H9 (cell line): ENCODE measurements around the gene ZBTB20. TPM values are rescaled to one million over a fixed set of nuclear protein-coding genes. Genes with fewer than 3 reads are reported as not detected.

Experiments used
- DNase-seq: peaks from one replicate; pipeline ENCODE4 v3.0.0-alpha.2; 2017
- H2AFZ ChIP-seq: one replicate; pipeline ENCODE4 v1.6.1; 2013; ENCODE audit warnings: mild to moderate bottlenecking, low read length, control low read depth, moderate library complexity
- H2AK5ac ChIP-seq: 2 replicates; pipeline ENCODE4 v1.6.1; 2013; ENCODE audit warnings: low read length, control low read depth, mixed read lengths; ENCODE audit not compliant: insufficient read length
- H2BK120ac ChIP-seq: one replicate; pipeline ENCODE4 v1.6.1; 2013; ENCODE audit warnings: low read depth, mild to moderate bottlenecking, low read length, control low read depth, inconsistent platforms; ENCODE audit not compliant: poor library complexity, severe bottlenecking
- H2BK12ac ChIP-seq: 2 replicates; pipeline ENCODE4 v1.6.1; 2013; ENCODE audit warnings: low read length, control low read depth, mixed read lengths, low read depth; ENCODE audit not compliant: insufficient read length
- H2BK15ac ChIP-seq: 2 replicates; pipeline ENCODE4 v1.6.1; 2013; ENCODE audit warnings: low read depth, low read length, control low read depth
- H2BK20ac ChIP-seq: one replicate; pipeline ENCODE4 v1.6.1; 2013; ENCODE audit warnings: low read depth, mild to moderate bottlenecking, low read length, control low read depth, inconsistent platforms; ENCODE audit not compliant: poor library complexity, severe bottlenecking
- H2BK5ac ChIP-seq: 2 replicates; pipeline ENCODE4 v1.6.1; 2013; ENCODE audit warnings: low read length, control low read depth, mixed read lengths; ENCODE audit not compliant: insufficient read length
- H3K14ac ChIP-seq: 2 replicates; pipeline ENCODE4 v1.6.1; 2013; ENCODE audit warnings: low read length, control low read depth; ENCODE audit not compliant: insufficient read depth
- H3K18ac ChIP-seq: 2 replicates; pipeline ENCODE4 v1.6.1; 2013; ENCODE audit warnings: low read depth, mild to moderate bottlenecking, mixed read lengths, low read length, control low read depth; ENCODE audit not compliant: insufficient read length
- H3K23ac ChIP-seq: 2 replicates; pipeline ENCODE4 v1.6.1; 2013; ENCODE audit warnings: low read length, control low read depth, mixed read lengths, low read depth; ENCODE audit not compliant: insufficient read length
- H3K23me2 ChIP-seq: 2 replicates; pipeline ENCODE4 v1.6.1; 2013; ENCODE audit warnings: low read depth, mild to moderate bottlenecking, mixed read lengths, low read length, control low read depth; ENCODE audit not compliant: insufficient read length, poor library complexity, severe bottlenecking
- H3K27ac ChIP-seq: 2 replicates; pipeline ENCODE4 v1.5.1; 2013; ENCODE audit warnings: low read length, control low read depth, mixed read lengths, low read depth; ENCODE audit not compliant: insufficient read length
- H3K27me3 ChIP-seq: 2 replicates; pipeline ENCODE4 v1.6.1; 2013; ENCODE audit warnings: low read length, control low read depth, inconsistent platforms; ENCODE audit not compliant: insufficient read depth
- H3K4ac ChIP-seq: 2 replicates; pipeline ENCODE4 v1.6.1; 2013; ENCODE audit warnings: low read depth, mild to moderate bottlenecking, control low read depth, inconsistent platforms, low read length, moderate library complexity
- H3K4me1 ChIP-seq: 2 replicates; pipeline ENCODE4 v1.6.1; 2013; ENCODE audit warnings: low read length, control low read depth, inconsistent platforms; ENCODE audit not compliant: insufficient read depth
- H3K4me2 ChIP-seq: 2 replicates; pipeline ENCODE4 v1.6.1; 2013; ENCODE audit warnings: low read length, control low read depth, mixed read lengths; ENCODE audit not compliant: insufficient read length, insufficient read depth
- H3K56ac ChIP-seq: 2 replicates; pipeline ENCODE4 v1.6.1; 2013; ENCODE audit warnings: low read depth, mild to moderate bottlenecking, mixed read lengths, low read length, control low read depth; ENCODE audit not compliant: insufficient read length
- H3K79me1 ChIP-seq: 2 replicates; pipeline ENCODE4 v1.6.1; 2013; ENCODE audit warnings: low read depth, mild to moderate bottlenecking, moderate library complexity, low read length, control low read depth, inconsistent platforms; ENCODE audit not compliant: insufficient read depth, poor library complexity, severe bottlenecking
- H3K79me2 ChIP-seq: 2 replicates; pipeline ENCODE4 v1.6.1; 2013; ENCODE audit warnings: low read length, control low read depth, inconsistent platforms; ENCODE audit not compliant: insufficient read depth
- H3K9ac ChIP-seq: 2 replicates; pipeline ENCODE4 v1.6.1; 2013; ENCODE audit warnings: low read length, control low read depth, mixed read lengths; ENCODE audit not compliant: insufficient read length; ENCODE audit errors: extremely low read depth
- H3K9me3 ChIP-seq: one replicate; pipeline ENCODE4 v1.6.1; 2013; ENCODE audit warnings: low read depth, low read length, inconsistent platforms; ENCODE audit not compliant: control insufficient read depth
- H3T11ph ChIP-seq: one replicate; pipeline ENCODE4 v1.6.1; 2013; ENCODE audit warnings: mild to moderate bottlenecking, low read length, control low read depth, inconsistent platforms
- H4K20me1 ChIP-seq: one replicate; pipeline ENCODE4 v1.6.1; 2013; ENCODE audit not compliant: control insufficient read depth, insufficient read length, insufficient read depth
- H4K5ac ChIP-seq: 2 replicates; pipeline ENCODE4 v1.6.1; 2013; ENCODE audit warnings: low read depth, mild to moderate bottlenecking, mixed read lengths, low read length, control low read depth; ENCODE audit not compliant: insufficient read length
- H4K8ac ChIP-seq: replicated peaks from 2 replicates; pipeline ENCODE4 v1.6.1; 2013; ENCODE audit warnings: low read length, control low read depth, mixed read lengths, low read depth; ENCODE audit not compliant: insufficient read length
- H4K91ac ChIP-seq: 2 replicates; pipeline ENCODE4 v1.6.1; 2013; ENCODE audit warnings: low read depth, mild to moderate bottlenecking, moderate library complexity, mixed read lengths, low read length, control low read depth; ENCODE audit not compliant: insufficient read length
- H3K27ac Mint-ChIP-seq, 3 experiments: 2 replicates in 2 of 3; 3 replicates in 1 of 3; pipeline ENCODE4 v1.8.0; 2020 to 2021; ENCODE audit warnings: mixed read lengths in 3 of 3, mild to moderate bottlenecking in 1 of 3, moderate library complexity in 1 of 3
- H3K27me3 Mint-ChIP-seq: 2 replicates; pipeline ENCODE4 v1.8.0; 2021; ENCODE audit warnings: low read depth, mild to moderate bottlenecking, moderate library complexity, mixed read lengths
- H3K36me3 Mint-ChIP-seq, 3 experiments: 2 replicates in 2 of 3; 3 replicates in 1 of 3; pipeline ENCODE4 v1.8.0; 2020 to 2021; ENCODE audit warnings: low read depth in 3 of 3, mixed read lengths in 3 of 3; ENCODE audit not compliant: insufficient read depth in 1 of 3
- H3K4me1 Mint-ChIP-seq, 2 experiments: 2 replicates each; pipeline ENCODE4 v1.8.0; 2020; ENCODE audit warnings: mixed read lengths in 2 of 2
- H3K4me3 Mint-ChIP-seq, 2 experiments: 2 replicates in 1 of 2; 3 replicates in 1 of 2; pipeline ENCODE4 v1.8.0; 2020 to 2021; ENCODE audit warnings: mild to moderate bottlenecking in 2 of 2, mixed read lengths in 2 of 2, moderate library complexity in 1 of 2
- H3K9me3 Mint-ChIP-seq, 2 experiments: 2 replicates in 1 of 2; 3 replicates in 1 of 2; pipeline ENCODE4 v1.8.0; 2020; ENCODE audit warnings: mild to moderate bottlenecking in 2 of 2, mixed read lengths in 2 of 2, moderate library complexity in 1 of 2
- WGBS: extraction: QIAGEN DNeasy Blood & Tissue Kit; methylation state at CpG from one replicate; pipeline ENCODE4 v1.1.7; 2013; ENCODE audit warnings: missing lambda C conversion rate, low lambda C conversion rate, mixed read lengths; ENCODE audit not compliant: insufficient read length; ENCODE audit errors: extremely low coverage; 5-methylcytosine and 5-hydroxymethylcytosine counted together
- total RNA-seq: library from RNA; stranded (reverse); gene quantifications from 2 replicates; pipeline ENCODE4 v1.2.1, GENCODE V29; 2021
- TF ChIP-seq, protein P1 (sequence below): fragments of 200-600 bp; sonication (generic); conservative IDR thresholded peaks from 3 replicates; pipeline ENCODE4 v1.8.0; 2021; ENCODE audit warnings: antibody characterized with exemption, mild to moderate bottlenecking

Gene ZBTB20
- total RNA-seq, 1 experiment from 2014 or later, result 0.70 TPM

DNA sequence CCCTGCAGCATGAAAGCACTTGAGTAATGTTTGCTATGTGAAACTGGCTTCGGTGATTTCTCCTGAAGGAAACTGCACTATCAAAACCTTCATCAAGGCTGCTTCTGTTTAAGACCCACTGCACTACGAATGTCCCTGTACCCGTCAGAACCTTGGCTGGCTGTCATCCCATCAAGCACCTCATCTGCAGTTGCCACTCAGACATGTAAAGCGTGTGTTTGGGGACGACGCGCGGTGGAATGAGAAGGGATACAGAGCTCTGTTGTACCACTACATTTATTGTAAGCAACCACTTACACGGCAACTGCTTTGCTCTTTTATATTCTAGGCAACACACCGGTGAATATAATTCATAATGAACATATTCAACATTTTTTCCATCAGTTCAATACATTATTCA, 705.7 kb downstream of the ZBTB20 start:
- Histone ChIP-seq H3K79me2 (no peaks in the 10 kb centered on the region), H3K23ac (no peak overlapping the region), H3K79me1 (no peaks in the 10 kb centered on the region)

More for the DNA sequence above, 705.7 kb downstream of the ZBTB20 start:
- H4K8ac ChIP-seq, result no peak overlapping the region
- no peak overlapping the region for H3K14ac ChIP-seq
- no peaks in the 10 kb centered on the region for H3K23me2 ChIP-seq
- H3K27ac ChIP-seq, result no peak overlapping the region
- H3K4me2 ChIP-seq, result no peak overlapping the region
- H3T11ph ChIP-seq, result no peak overlapping the region
- H4K20me1 ChIP-seq, result no peaks in the 10 kb centered on the region
- no peaks in the 10 kb centered on the region for H3K9me3 Mint-ChIP-seq
- H3K4me3 Mint-ChIP-seq, result no peak overlapping the region
- TF ChIP-seq, protein P1, sequence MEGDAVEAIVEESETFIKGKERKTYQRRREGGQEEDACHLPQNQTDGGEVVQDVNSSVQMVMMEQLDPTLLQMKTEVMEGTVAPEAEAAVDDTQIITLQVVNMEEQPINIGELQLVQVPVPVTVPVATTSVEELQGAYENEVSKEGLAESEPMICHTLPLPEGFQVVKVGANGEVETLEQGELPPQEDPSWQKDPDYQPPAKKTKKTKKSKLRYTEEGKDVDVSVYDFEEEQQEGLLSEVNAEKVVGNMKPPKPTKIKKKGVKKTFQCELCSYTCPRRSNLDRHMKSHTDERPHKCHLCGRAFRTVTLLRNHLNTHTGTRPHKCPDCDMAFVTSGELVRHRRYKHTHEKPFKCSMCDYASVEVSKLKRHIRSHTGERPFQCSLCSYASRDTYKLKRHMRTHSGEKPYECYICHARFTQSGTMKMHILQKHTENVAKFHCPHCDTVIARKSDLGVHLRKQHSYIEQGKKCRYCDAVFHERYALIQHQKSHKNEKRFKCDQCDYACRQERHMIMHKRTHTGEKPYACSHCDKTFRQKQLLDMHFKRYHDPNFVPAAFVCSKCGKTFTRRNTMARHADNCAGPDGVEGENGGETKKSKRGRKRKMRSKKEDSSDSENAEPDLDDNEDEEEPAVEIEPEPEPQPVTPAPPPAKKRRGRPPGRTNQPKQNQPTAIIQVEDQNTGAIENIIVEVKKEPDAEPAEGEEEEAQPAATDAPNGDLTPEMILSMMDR, result no peak
- no peaks in the 10 kb centered on the region for H3K27me3 Mint-ChIP-seq
- H3K27me3 ChIP-seq, result no peaks in the 10 kb centered on the region
- H4K5ac ChIP-seq, result no peak overlapping the region
- no peak overlapping the region for H2BK20ac ChIP-seq
- no peak overlapping the region for H2BK5ac ChIP-seq
- no peak for DNase-seq
- H3K9ac ChIP-seq, result no peak overlapping the region
- H2AK5ac ChIP-seq, result no peak overlapping the region
- no peaks in the 10 kb centered on the region for H3K4me1 ChIP-seq
- H3K4me1 Mint-ChIP-seq, result peaks cover 4 to 6% of the 10 kb centered on the region in 2 experiments; a peak in 1 of 4 replicates
- no peak overlapping the region for H4K91ac ChIP-seq
- H3K36me3 Mint-ChIP-seq, result no peaks in the 10 kb centered on the region
- no peak overlapping the region for H2BK12ac ChIP-seq
- H2AFZ ChIP-seq, result no peak overlapping the region
- H3K27ac Mint-ChIP-seq, result no peak overlapping the region; a peak in 1 of 7 replicates
- H2BK120ac ChIP-seq, result no peak overlapping the region
- no CpG with 5 or more reads among the region's 10 CpGs for WGBS
- H3K18ac ChIP-seq, result no peak overlapping the region
- no peak overlapping the region for H3K4ac ChIP-seq
- no peak overlapping the region for H3K56ac ChIP-seq
- H3K9me3 ChIP-seq, result no peaks in the 10 kb centered on the region
- no peak overlapping the region for H2BK15ac ChIP-seq
